ENCODE results near the gene KRT1.

GRCh38 chr12:52628841-52629240 lies 51.4 kb downstream of the KRT1 start:
- TF ChIP-seq TAF1 (IDR thresholded peaks at IDR 0.05; ENCODE audit: borderline replicate concordance, low read depth, low read length) (no peak), POLR2A (IDR thresholded peaks at IDR 0.05; ENCODE audit: low read depth, low read length) (no peak)
